Bronchial epithelial cell (primary cell): ENCODE results near the gene VAMP7. TPM values are rescaled to one million over a fixed set of nuclear protein-coding genes. Genes with fewer than 3 reads are reported as not detected.

ENCODE experiments used
- DNase-seq: peaks from one replicate; pipeline ENCODE4 v3.0.0-alpha.2; 2010; ENCODE audit warnings: low read depth
- FAIRE-seq: peaks from 2 replicates; lab custom pipeline; 2011; peaks lifted over from hg19 to GRCh38; lab: Jason Lieb, UNC
- H3K27me3 ChIP-seq: 2 replicates; pipeline ENCODE4 v1.5.1; 2011; ENCODE audit warnings: low read length; ENCODE audit not compliant: control insufficient read depth, insufficient read depth
- H3K36me3 ChIP-seq: 2 replicates; pipeline ENCODE4 v1.5.1; 2011; ENCODE audit warnings: low read length; ENCODE audit not compliant: control insufficient read depth, insufficient read depth
- H3K4me3 ChIP-seq: 2 replicates; pipeline ENCODE4 v1.5.1; 2011; ENCODE audit warnings: mild to moderate bottlenecking, low read depth, low read length, control low read depth
- total RNA-seq: library from RNA; depleted of rRNA; stranded (reverse); fragments of >200 nt; gene quantifications from 2 replicates; pipeline ENCODE4 v1.2.1, GENCODE V29; 2014
- TF ChIP-seq, protein P1 (sequence below): IDR thresholded peaks from 2 replicates; pipeline ENCODE4 v1.5.1; 2011; ENCODE audit warnings: mild to moderate bottlenecking, moderate library complexity, low read length, control low read depth, inconsistent platforms; ENCODE audit not compliant: insufficient read depth, severe bottlenecking

Gene VAMP7
- total RNA-seq, 1 donor from 2014 or later, result 23.2 TPM

DNA sequence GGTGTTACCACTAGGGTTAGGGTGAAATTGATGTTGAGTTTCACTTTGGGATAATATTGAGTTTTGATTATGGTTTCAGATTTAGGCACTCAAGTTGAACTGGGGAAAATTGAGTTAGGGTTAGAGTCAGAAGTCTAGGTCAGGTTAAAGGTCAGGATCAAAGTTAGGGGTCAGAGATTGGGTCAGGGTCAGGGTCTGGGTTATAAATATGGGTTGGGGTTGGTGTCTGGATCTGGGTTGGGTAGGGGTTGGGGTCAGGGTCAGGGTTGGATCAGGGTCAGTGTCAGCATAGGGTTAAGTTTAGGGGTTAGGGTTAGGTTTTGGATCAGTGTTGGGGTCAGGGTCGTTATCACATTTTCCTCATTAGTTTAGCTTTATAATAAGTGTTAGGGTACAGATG is 73.6 kb downstream of the VAMP7 start:
- Histone ChIP-seq H3K36me3 (no peaks in the 10 kb centered on the region), H3K4me3 (no peak overlapping the region), H3K27me3 (no peaks in the 10 kb centered on the region)
- TF ChIP-seq, protein P1, sequence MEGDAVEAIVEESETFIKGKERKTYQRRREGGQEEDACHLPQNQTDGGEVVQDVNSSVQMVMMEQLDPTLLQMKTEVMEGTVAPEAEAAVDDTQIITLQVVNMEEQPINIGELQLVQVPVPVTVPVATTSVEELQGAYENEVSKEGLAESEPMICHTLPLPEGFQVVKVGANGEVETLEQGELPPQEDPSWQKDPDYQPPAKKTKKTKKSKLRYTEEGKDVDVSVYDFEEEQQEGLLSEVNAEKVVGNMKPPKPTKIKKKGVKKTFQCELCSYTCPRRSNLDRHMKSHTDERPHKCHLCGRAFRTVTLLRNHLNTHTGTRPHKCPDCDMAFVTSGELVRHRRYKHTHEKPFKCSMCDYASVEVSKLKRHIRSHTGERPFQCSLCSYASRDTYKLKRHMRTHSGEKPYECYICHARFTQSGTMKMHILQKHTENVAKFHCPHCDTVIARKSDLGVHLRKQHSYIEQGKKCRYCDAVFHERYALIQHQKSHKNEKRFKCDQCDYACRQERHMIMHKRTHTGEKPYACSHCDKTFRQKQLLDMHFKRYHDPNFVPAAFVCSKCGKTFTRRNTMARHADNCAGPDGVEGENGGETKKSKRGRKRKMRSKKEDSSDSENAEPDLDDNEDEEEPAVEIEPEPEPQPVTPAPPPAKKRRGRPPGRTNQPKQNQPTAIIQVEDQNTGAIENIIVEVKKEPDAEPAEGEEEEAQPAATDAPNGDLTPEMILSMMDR, result no peak
- FAIRE-seq (no peak), DNase-seq (no peak)

DNA sequence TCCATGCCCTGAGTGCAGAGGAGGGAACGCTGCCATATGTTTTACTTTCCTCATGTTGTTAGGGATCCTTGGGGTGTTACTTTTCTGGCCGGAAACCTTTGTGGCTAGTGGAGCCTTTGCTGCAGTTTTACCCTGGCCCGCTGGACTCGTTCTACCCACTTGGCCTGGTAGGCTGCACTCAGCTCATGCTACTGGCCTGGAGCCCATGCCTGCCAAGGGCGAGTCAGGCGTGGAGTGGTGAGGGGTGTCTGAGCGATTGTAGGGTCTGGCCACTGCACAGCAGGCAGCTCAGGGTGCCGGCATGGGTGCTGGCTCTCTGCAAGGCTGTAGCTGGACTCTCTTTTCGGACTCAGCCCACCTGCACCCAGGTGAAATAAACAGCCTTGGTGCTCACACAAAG is 75.0 kb downstream of the VAMP7 start:
- DNase-seq (no peak), FAIRE-seq (no peak)
- no peaks in the 10 kb centered on the region for H3K27me3 ChIP-seq
- no peak overlapping the region for H3K4me3 ChIP-seq
- TF ChIP-seq, protein P1, result no peak
- H3K36me3 ChIP-seq, result no peaks in the 10 kb centered on the region

DNA sequence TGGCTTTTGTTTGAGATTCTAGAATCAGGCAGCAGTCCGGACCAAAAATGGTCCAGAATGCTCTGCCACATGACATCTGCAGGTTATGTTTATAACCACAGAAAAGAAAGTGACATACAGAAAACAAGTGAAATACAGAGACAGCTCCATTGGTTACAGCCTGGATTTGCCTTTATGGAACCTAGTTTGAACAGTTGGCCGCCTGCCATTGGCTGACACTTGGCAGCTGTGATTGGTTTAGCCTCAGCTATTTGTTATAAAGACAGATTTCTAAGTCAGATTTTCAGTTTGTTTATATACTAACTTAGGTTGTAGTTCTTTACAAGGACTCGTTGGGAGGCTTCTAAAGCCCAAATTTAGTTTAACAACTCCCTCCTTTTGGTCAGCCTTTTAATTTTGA is 75.5 kb downstream of the VAMP7 start:
- H3K4me3 ChIP-seq, result no peak overlapping the region
- TF ChIP-seq, protein P1, result no peak
- DNase-seq, result no peak
- H3K36me3 ChIP-seq, result no peaks in the 10 kb centered on the region
- no peak for FAIRE-seq
- H3K27me3 ChIP-seq, result no peaks in the 10 kb centered on the region

DNA sequence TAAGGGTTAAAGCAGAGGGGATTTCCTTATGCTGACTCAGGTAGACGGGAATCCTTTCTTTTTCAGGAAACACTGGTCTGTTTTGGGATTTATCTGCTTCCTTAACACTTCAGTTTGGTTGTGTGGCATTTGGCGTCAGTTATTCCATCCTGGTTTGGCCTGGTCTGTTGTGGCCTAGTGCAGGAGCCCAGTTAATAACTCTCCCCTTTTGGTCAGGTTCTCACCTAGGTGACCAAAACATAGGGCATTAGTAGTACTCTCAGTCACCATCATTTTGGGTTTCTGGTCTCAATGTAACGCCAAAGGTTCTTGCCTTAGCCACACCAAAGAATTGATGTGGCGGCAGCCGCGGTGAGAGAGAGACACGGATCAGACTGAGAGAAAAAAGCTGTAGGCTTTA is 76.7 kb downstream of the VAMP7 start:
- FAIRE-seq, result no peak
- Histone ChIP-seq H3K4me3 (no peak overlapping the region), H3K36me3 (no peaks in the 10 kb centered on the region), H3K27me3 (no peaks in the 10 kb centered on the region)
- DNase-seq, result no peak
- TF ChIP-seq, protein P1, result no peak

DNA sequence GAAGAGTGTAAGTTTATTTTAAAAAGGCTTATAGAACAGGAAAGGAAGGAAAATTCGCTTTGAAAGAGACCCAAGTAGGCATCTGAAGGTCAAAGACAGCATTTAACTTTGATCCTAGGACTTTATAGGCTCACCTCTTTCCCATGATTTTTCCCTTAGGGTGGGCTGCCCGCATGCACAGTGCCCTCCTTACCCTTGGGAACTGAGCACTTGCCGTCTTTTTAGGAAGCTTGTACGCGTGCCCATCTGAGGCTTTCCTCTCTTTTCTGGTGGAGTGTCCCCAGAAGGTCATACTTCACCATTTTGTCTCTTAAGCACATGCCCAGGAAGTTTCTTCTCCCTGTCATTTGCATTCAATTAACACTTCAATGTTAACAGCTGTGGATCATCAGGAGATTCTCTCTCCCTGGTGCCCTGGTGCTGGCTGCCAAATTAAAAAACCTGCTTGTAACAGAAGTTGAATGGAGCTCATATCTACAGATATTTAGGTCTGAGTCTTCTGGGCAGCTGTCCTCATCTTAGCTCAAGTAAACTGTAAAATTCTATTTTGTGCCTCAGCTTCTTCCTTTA is 78.0 kb downstream of the VAMP7 start:
- Histone ChIP-seq H3K36me3 (no peaks in the 10 kb centered on the region), H3K27me3 (no peaks in the 10 kb centered on the region), H3K4me3 (no peak overlapping the region)
- FAIRE-seq (no peak), DNase-seq (no peak)
- TF ChIP-seq, protein P1, result no peak

DNA sequence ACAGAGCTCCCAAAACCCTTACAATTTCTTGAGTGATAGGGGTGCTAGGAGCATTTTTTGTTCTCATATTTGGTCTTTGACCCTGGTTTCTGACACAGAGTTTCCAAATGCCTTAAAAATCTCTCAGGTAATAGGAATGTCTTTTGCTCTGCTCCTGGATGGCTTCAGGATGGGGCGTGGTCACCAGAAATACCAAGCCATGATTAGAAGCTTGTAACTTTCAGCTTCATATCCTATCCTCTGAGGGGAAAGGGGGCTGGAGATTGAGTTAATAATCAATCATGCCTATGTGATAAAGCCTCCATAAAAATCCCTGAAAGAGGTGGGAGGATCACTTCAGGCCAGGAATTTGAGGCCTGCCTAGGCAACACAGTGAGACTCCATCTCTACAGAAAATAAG is 81.8 kb downstream of the VAMP7 start:
- TF ChIP-seq, protein P1, result no peak
- DNase-seq (no peak), FAIRE-seq (no peak)
- Histone ChIP-seq H3K4me3 (no peak overlapping the region), H3K36me3 (no peaks in the 10 kb centered on the region), H3K27me3 (no peaks in the 10 kb centered on the region)
